NCI-H1417 treated with DMSO at 0.1 percent for 48 hours (cell line): ENCODE measurements around the gene RRBP1.

Experiments
- DNase-seq: peaks from one replicate; lab custom pipeline; 2025; lab: John Stamatoyannopoulos, UW

The RRBP1 gene

DNA sequence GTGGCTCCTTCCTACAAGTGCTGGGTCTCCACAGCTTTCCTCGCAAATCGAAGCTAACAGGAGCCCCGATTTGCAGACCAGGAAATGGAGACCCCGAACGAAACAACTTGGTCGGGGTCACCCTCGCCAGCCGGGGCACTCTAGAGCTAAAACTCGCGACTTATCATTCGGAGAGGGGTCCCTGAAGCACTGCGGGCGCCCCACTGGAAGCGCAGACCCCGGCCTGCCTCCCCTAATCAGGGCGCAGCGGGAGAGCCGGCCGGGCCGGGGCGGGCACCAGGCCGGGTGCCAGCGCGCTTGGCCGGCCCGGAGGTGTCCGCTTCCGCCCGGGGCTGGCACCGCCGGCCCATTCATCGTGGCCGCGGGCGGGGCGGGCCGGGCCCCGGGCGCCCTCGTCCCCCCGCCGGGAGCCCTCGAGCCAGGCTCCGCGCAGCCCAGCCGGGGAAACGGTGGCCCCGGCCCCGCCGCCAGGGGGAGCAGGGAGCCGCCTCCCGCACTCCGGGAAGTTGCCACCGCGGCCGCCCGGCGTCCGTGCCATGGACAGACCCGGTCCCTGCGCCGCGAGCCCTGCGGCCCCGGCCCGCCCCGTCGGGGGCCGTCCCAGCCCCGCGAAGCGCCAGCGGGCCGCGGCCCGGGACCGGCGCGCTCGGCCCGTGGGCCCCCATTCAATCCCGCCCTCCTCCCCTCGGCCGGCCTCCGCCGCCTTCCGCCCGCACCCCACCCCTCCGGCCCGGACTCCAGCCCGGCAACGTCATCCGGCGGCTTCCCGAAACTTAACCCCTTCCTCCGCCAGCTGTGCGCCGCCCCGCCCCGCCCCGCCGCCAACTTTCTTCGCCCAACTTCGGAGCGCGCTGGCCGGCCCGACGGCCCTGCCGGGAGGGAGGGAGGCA, 961 bp downstream of the RRBP1 start:
- no peak for DNase-seq

DNA sequence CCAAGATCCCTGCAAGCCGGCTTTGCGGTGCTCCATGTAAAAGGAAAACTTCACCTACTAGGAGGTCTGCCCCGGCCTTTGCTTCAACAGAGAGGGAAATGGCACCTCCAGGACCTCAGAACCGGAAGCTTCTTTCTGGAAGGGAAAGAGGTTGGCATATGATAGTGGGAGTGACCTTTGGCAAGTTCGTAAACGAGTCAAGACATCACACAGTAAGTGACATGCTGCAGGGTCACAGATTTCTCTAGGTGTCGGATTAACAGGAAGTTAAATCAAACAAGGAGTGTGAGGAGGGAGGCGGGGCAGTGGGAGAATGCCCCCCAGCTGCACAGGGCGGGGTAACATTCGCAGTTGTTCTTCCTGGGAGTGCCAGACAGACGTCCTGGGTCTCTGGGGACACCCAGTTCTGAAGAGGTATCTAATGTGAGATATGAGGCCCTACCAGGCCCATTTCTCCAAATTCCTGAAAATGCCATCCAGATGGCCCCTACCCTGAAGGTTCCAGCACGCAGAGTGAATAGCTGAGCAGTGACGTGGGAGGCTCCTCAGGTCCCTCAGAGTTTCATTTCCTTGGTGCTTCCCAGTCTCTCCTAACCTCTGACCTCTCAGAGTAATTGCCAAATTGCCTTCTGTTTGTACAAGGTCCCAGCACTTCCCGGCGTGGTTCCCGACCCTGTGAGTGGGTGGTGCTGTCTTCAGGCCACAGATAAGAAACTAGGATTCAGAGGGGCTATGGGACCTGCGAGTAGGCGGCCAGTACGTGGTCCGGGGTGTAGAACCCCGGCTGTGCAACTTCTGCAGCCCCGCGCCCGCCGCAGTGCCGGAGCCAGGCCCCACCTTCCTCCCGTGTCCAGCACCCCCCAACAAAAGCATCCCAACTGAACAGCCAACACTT, 1.9 kb downstream of the RRBP1 start:
- no peak for DNase-seq

GRCh38 chr20:17678886-17679285, 3.2 kb downstream of the RRBP1 start:
- DNase-seq, result no peak

- no peak for DNase-seq
Observed at GRCh38 chr20:17678295-17678694, 3.7 kb downstream of the RRBP1 start.

GRCh38 chr20:17676942-17677341, 5.1 kb downstream of the RRBP1 start:
- DNase-seq, result no peak

DNA sequence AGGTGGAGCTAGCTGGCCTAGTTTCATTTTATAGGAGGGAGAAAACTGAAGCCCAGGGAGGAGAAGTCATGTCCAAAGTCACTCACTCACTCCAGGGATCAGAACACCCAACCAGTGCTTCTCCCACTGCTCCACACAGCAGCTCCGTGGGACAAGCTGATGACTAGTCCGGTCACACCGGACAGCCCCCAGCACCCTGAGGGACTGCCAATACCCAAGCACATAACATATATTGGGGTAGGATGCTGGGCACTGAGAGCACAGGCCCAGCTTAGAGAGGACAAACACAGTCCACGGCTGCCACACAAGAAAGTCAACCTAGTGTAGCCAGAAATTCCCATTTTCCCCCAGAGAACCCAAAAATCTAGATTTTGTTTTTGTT, 5.7 kb downstream of the RRBP1 start:
- DNase-seq, result no peak

DNA sequence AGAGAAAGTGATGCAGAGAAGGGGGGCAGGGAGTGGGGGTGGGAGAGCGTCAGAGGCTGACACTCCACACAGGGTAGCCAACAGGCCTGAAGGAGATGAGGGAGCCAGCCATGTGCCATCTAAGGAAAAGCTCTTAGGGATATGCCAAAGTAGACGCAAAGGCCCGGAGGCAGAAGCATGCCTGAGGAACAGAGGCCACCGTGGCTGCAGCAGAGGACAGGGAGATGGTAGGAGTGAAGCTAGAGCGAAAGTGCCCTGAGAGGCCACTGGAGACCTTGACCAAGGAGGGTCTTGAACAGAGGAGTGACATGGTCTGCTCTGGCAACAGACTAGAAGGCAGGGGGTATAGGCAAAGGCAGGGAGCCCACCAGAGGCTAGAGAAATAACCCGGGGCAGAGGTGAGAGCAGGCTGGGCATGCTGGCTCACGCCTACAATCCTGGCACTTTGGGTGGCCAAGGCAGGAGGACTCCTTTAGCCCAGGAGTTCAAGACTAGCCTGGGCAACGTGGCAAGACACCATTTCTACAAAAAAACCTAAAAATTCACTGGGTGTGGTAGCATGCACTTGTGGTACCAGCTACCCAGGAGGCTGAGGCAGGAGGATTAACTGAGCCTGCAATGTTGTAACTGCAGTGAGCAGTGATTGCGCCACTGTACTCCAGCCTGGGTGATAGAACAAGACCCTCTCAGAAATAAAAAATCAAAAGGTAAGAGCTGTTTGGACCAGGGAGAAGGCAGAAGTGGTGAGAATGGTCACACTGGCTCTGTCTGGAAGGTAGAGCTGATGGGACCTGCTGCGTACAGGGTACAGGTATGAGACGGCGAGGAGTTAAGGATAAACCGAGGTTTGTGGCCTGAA, 6.3 kb downstream of the RRBP1 start:
- DNase-seq, result no peak

GRCh38 chr20:17674722-17675518, 7.1 kb downstream of the RRBP1 start:
- DNase-seq, result no peak

GRCh38 chr20:17673084-17673483, 9.0 kb downstream of the RRBP1 start:
- no peak for DNase-seq

- DNase-seq, result no peak
Observed at GRCh38 chr20:17671565-17671964, 10.5 kb downstream of the RRBP1 start.

GRCh38 chr20:17671011-17671410, 11.0 kb downstream of the RRBP1 start:
- DNase-seq, result no peak

DNA sequence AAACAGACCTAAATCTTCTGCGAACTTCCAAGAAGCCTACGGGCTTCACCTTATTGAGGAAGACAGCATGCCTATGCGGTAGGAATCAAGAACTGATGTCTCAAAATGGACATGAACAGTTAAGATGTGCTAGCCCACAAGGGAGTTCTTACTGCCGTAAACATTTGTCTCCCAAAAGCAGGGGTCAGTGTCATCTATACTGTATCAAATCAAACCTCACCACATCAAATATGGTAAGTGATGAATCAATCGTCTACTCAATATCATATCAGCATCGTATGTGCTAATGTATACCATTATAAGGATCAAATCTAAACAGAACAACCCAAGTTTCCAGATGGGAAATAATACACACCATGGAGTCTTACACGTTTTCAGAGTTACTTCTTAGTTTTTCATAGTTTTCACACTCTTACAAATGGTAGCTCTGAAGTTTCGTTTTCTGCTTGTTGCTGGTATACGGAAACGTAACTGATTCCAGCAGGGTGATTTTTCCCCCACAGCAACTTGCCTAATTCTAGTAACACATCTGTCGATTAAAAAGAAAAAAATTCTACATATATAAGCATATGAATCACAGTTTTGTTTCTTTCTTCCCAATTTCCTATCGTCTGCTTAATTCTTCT, 12.6 kb downstream of the RRBP1 start:
- no peak for DNase-seq

- no peak for DNase-seq
Observed at GRCh38 chr20:17668432-17668831, 13.6 kb downstream of the RRBP1 start.

DNA sequence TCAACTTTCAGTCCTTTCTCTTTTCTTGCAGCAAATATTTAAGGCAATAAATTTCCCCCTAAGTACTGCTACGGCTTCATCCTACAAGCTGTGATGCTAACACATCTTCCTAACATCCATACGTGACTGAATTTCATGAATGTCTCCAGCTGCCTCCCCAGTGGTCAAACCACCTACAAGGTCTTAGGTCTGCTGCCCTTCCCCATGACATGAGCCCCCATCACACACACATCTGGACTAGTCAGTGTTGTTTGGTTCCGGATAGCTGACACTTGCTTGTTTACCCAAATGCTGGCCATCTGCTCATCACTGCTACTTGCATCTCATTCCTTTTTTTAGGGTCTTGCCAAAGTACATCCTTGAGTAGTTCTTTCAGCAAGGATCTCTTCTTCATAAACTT, 14.6 kb downstream of the RRBP1 start:
- no peak for DNase-seq

- DNase-seq, result no peak
Observed at GRCh38 chr20:17666481-17666880, 15.6 kb downstream of the RRBP1 start.

- DNase-seq, result no peak
Observed at GRCh38 chr20:17665756-17666155, 16.3 kb downstream of the RRBP1 start.

GRCh38 chr20:17664025-17664633, 17.9 kb downstream of the RRBP1 start:
- DNase-seq, result no peak

DNA sequence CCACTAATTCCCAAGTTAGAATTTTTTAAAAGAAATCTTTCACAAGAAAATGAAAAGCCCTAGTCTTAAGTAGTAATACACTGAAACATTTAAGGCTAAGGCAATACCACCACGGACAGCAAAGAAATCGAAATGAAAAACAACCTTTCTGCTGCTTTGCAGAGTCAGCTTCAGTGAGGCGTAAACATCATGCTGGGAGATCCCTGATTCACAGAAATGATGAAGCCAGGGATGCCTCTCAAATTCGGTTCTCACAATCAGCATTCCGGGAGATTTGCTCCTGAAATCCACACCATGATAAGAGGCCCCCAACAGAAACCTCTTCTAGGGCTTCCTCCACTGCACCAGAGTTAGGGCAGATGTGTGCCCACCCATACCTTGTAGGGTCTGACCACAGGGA, 18.6 kb downstream of the RRBP1 start:
- DNase-seq, result no peak

DNA sequence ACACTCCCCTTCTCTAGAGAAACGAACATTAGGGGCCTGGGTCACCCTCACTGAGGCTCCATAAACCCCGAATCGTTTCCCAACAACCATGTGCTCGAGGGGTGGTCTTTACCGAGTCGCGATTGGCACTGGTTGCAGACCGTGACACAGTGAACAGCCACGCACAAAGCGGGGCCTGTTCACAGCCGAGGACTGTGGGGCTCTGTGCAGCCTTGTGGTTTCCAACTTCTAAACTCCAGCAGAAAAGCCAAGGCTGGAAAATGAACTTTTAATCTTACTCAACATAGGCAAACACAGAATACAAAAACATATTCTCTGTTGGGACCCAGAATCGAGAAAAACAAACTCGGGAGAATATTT, 19.0 kb downstream of the RRBP1 start:
- no peak for DNase-seq

DNA sequence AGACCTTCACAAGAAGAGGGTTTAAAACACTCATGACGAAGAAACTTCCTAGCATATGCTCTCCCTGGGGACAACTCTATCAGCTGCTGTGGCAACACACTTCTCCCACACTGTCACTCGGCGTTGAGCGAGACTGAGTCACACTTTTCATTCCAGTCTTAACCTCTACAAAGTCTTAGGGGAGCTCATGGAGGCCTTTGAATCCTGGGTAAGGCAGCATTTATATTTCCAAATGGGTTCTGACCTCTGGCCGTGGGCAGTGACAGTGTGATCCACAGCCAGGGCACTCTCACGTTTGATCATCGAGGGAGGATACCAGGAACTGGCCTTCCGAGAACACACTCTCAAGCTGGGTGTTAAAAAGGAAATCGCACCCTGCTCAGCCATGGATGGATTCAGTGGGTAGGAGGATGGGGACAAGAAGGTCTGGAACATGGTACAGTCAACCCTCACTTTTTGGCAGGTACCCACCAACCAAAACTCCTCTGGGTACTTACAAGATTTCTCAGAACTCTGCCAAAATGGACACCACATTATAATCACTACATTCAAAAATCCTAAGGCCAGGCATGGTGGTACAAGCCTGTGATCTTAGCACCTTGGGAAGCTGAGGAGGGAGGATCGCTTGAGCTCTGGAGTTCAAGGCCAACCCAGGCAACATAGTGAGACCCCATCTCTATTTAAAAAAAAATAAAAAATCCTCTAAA, 19.6 kb downstream of the RRBP1 start:
- no peak for DNase-seq
